IgD-negative memory B cell (primary cell): Measurements from ENCODE around the gene DCLK2. TPM values are rescaled to one million over a fixed set of nuclear protein-coding genes. Genes with fewer than 3 reads are reported as not detected.
A peak's percentile ranks its signal among the peaks of the same experiment; 100 is the strongest.
"Not testable (repeated sequence)": the region's sequence is repeated elsewhere in the genome, so short reads cannot be mapped to it uniquely, and the experiment has no call there.

ENCODE experiments used
- H3K27ac Mint-ChIP-seq, 3 donors: one replicate each; pipeline ENCODE4 v1.8.0; 2020 to 2022; ENCODE audit warnings: mild to moderate bottlenecking in 3 of 3, mixed read lengths in 3 of 3, moderate library complexity in 1 of 3
- H3K27me3 Mint-ChIP-seq: one replicate; pipeline ENCODE4 v1.8.0; 2021; ENCODE audit warnings: mixed read lengths
- H3K36me3 Mint-ChIP-seq: one replicate; pipeline ENCODE4 v1.8.0; 2020; ENCODE audit warnings: mild to moderate bottlenecking, mixed read lengths
- H3K4me1 Mint-ChIP-seq, 3 donors: one replicate each; pipeline ENCODE4 v1.8.0; 2020 to 2022; ENCODE audit warnings: mixed read lengths in 3 of 3, mild to moderate bottlenecking in 1 of 3
- H3K4me3 Mint-ChIP-seq, 4 donors: one replicate each; pipeline ENCODE4 v1.8.0; 2020 to 2022; ENCODE audit warnings: mild to moderate bottlenecking in 4 of 4, mixed read lengths in 4 of 4, moderate library complexity in 3 of 4
- H3K9me3 Mint-ChIP-seq, 3 donors: one replicate each; pipeline ENCODE4 v1.8.0; 2020 to 2021; ENCODE audit warnings: mixed read lengths in 3 of 3, mild to moderate bottlenecking in 1 of 3
- polyA plus RNA-seq: library from polyadenylated mRNA; unstranded; fragments of 300-500 nt; fragmentation: Illumina TruSeq; gene quantifications from one replicate; pipeline ENCODE4 v1.2.3, GENCODE V29; 2021

The DCLK2 gene
- polyA plus RNA-seq, 1 donor from 2014 or later, result 2.3 TPM

GRCh38 chr4:150164956-150165629, 86.8 kb downstream of the DCLK2 start:
- Mint-ChIP-seq H3K9me3 (peaks cover 0 to 3% (median 0%) of the 10 kb centered on the region in 3 donors), H3K4me1 (no peaks in the 10 kb centered on the region), H3K27me3 (no peaks in the 10 kb centered on the region)

DNA sequence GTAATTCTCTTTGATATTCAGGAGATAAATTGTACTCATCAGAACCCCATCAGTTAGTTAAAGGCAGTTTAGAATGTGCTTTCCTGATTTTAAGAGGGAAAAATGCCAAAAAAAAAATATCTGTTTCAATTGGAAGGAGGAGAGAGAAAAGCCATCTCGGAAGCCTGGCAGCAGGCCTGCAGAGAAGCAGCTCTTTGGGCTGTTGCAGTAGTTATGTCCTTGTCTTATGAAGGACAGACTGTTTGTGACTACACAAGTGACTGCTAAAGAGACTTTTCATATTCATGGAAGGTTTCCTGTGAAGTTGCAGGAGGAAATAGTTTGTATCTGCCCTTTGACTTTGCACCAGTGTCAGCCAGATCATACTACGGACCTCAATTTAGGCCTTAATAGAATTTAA, 88.8 kb downstream of the DCLK2 start:
- no peak overlapping the region for H3K4me3 Mint-ChIP-seq
- no peak overlapping the region for H3K27ac Mint-ChIP-seq
- no peaks in the 10 kb centered on the region for H3K4me1 Mint-ChIP-seq
- H3K27me3 Mint-ChIP-seq, result no peaks in the 10 kb centered on the region
- H3K36me3 Mint-ChIP-seq, result peaks cover 4% of the 10 kb centered on the region
- peaks cover 0 to 3% (median 0%) of the 10 kb centered on the region in 3 donors for H3K9me3 Mint-ChIP-seq

More at GRCh38 chr4:150164956-150165629, 86.8 kb downstream of the DCLK2 start:
- Mint-ChIP-seq H3K4me3 (no peak overlapping the region), H3K36me3 (peaks cover 4% of the 10 kb centered on the region), H3K27ac (no peak overlapping the region)

DNA sequence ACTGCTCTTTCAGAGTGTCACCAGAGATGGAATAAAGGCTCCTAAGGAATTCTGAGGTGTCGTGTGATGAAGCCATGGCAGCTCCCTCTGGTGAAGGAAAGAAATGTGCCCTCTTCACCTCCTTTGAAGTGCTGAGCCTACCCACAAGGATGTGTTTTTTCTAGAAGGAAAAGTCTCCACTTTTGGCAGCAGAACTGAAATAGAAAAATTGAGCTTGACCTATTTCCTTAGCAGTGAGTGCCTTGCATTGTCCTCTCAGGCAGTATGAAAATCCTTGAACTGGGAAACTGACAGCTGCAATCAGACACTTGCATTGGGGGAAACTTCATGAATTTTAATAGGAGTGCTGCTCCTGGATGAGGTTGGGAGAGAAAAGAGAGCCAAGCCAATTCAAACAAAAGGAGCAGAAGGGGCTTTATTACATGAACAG, 95.2 kb downstream of the DCLK2 start:
- Mint-ChIP-seq H3K27ac (no peak overlapping the region), H3K4me1 (peaks cover 0 to 8% (median 2%) of the 10 kb centered on the region in 3 donors), H3K9me3 (no peaks in the 10 kb centered on the region), H3K27me3 (no peaks in the 10 kb centered on the region), H3K36me3 (no peaks in the 10 kb centered on the region), H3K4me3 (no peak overlapping the region)

DNA sequence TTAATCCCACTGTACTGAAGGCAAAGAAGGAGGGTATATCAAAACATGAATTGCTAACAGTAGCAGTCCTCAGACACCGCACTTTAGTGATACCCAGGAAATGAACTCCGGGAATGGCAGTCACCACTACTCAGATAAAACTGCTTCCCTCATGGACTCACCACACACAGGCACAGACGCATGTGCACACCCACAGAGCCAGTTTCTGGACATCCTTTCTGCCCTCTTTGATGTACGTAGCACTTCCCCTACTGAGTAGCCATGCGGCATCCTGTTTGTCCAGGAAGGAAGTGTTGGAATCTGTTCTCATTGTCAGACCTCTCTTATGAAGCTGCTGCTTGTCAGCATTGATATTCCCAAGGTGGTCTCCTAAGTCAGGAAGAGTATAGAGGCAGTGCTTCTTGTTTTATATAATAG, 95.7 kb downstream of the DCLK2 start:
- Mint-ChIP-seq H3K4me3 (no peak overlapping the region), H3K27me3 (no peaks in the 10 kb centered on the region), H3K4me1 (peaks cover 0 to 8% (median 3%) of the 10 kb centered on the region in 3 donors), H3K9me3 (no peaks in the 10 kb centered on the region), H3K27ac (peak overlapping the region in 2 of 3 donors; percentile 12 to 48), H3K36me3 (no peaks in the 10 kb centered on the region)

GRCh38 chr4:150176547-150176946, 98.3 kb downstream of the DCLK2 start:
- no peaks in the 10 kb centered on the region for H3K9me3 Mint-ChIP-seq
- no peak overlapping the region for H3K4me3 Mint-ChIP-seq
- no peaks in the 10 kb centered on the region for H3K27me3 Mint-ChIP-seq
- no peaks in the 10 kb centered on the region for H3K36me3 Mint-ChIP-seq
- H3K27ac Mint-ChIP-seq, result no peak overlapping the region
- H3K4me1 Mint-ChIP-seq, result peaks cover 0 to 8% (median 5%) of the 10 kb centered on the region in 3 donors

- Mint-ChIP-seq H3K36me3 (no peaks in the 10 kb centered on the region), H3K4me3 (no peak overlapping the region), H3K27ac (no peak overlapping the region), H3K27me3 (peaks cover 2% of the 10 kb centered on the region), H3K4me1 (peaks cover 0 to 8% (median 5%) of the 10 kb centered on the region in 3 donors), H3K9me3 (no peaks in the 10 kb centered on the region)
Observed at GRCh38 chr4:150178161-150178560, 99.9 kb downstream of the DCLK2 start.

- Mint-ChIP-seq H3K4me3 (no peak overlapping the region), H3K9me3 (no peaks in the 10 kb centered on the region), H3K27ac (no peak overlapping the region), H3K36me3 (no peaks in the 10 kb centered on the region), H3K27me3 (peaks cover 2% of the 10 kb centered on the region), H3K4me1 (peaks cover 0 to 3% (median 0%) of the 10 kb centered on the region in 3 donors)
Observed at GRCh38 chr4:150181536-150181935, 103.3 kb downstream of the DCLK2 start.

- H3K36me3 Mint-ChIP-seq, result no peaks in the 10 kb centered on the region
- H3K4me3 Mint-ChIP-seq, result no peak overlapping the region
- H3K27ac Mint-ChIP-seq, result no peak overlapping the region
Observed at GRCh38 chr4:150182794-150183193, 104.5 kb downstream of the DCLK2 start.

DNA sequence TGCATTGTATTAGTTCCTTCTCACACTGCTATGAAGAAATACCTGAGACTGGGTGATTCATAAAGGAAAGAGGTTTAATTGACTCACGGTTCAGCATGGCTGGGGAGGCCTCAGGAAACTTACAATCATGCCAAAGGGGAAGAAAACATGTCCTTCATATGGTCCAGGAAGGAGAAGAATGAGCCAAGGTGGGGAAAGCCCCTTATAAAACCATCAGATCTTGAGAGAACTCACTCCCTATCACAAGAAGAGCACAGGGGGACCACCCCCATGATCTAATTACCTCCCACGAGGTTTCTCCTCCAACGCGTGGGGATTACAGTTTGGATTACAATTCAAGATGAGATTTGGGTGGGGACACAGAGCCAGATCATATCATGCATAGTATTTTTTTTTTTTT, 106.8 kb downstream of the DCLK2 start:
- not testable (repeated sequence) for H3K4me1 Mint-ChIP-seq, H3K27ac Mint-ChIP-seq

More at GRCh38 chr4:150182794-150183193, 104.5 kb downstream of the DCLK2 start:
- Mint-ChIP-seq H3K27me3 (peaks cover 2% of the 10 kb centered on the region), H3K9me3 (no peaks in the 10 kb centered on the region), H3K4me1 (peaks cover 0 to 3% (median 0%) of the 10 kb centered on the region in 3 donors)

GRCh38 chr4:150192986-150193385, 114.7 kb downstream of the DCLK2 start:
- Mint-ChIP-seq H3K9me3 (no peaks in the 10 kb centered on the region), H3K4me1 (no peaks in the 10 kb centered on the region), H3K36me3 (no peaks in the 10 kb centered on the region), H3K27ac (no peak overlapping the region), H3K4me3 (no peak overlapping the region), H3K27me3 (no peaks in the 10 kb centered on the region)

More for the DNA sequence above, 106.8 kb downstream of the DCLK2 start:
- not testable (repeated sequence) for H3K4me3 Mint-ChIP-seq, H3K9me3 Mint-ChIP-seq, H3K36me3 Mint-ChIP-seq, H3K27me3 Mint-ChIP-seq

- not testable (repeated sequence) for H3K4me3 Mint-ChIP-seq, H3K4me1 Mint-ChIP-seq, H3K9me3 Mint-ChIP-seq, H3K27ac Mint-ChIP-seq, H3K36me3 Mint-ChIP-seq, H3K27me3 Mint-ChIP-seq
Observed at GRCh38 chr4:150197256-150197655, 119.0 kb downstream of the DCLK2 start.

- H3K4me1 Mint-ChIP-seq, result no peaks in the 10 kb centered on the region
Observed at GRCh38 chr4:150199056-150199455, 120.8 kb downstream of the DCLK2 start.

DNA sequence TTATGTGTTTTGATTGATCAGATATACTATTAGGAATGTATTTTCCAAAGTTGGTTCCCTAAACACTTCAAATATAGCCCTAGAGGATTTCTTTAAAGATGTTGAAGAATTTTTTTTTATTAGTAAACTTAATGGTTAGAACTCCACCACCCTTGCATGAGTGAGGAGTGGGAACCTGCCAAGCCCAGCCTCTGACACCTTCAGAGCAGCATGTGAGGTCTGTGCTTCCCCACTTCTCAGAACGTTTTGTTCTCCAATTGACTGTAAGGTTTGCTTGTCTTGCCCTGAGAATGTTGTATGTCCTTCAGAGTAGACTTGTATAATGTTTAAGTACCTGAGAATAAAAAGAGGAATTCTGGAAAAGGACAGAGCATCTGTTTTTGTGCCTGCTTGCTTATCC, 126.8 kb downstream of the DCLK2 start:
- H3K27me3 Mint-ChIP-seq, result no peaks in the 10 kb centered on the region
- no peaks in the 10 kb centered on the region for H3K36me3 Mint-ChIP-seq
- peaks cover 0 to 1% (median 0%) of the 10 kb centered on the region in 3 donors for H3K4me1 Mint-ChIP-seq
- no peaks in the 10 kb centered on the region for H3K9me3 Mint-ChIP-seq
- H3K4me3 Mint-ChIP-seq, result no peak overlapping the region
- H3K27ac Mint-ChIP-seq, result no peak overlapping the region

More at GRCh38 chr4:150199056-150199455, 120.8 kb downstream of the DCLK2 start:
- Mint-ChIP-seq H3K27ac (no peak overlapping the region), H3K36me3 (no peaks in the 10 kb centered on the region), H3K27me3 (no peaks in the 10 kb centered on the region), H3K4me3 (no peak overlapping the region), H3K9me3 (no peaks in the 10 kb centered on the region)

DNA sequence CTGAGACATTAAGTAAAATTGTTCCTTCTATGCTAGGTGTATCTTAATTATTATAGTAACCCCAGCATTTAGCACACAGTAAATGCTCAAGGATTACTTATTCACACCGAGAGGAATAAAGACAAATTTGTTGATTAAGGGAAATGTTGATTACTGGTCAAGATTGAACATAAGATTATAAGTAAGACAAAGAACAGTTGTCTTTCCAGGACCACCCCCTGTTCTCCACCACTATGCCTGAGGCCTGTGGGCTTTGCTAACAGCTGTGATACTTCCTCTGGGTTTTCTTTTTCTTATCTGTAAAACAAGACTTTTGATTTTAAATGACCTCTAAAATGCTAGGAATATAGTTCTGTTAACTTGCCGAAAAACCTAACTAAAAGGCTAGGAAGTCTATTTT, 128.0 kb downstream of the DCLK2 start:
- no peaks in the 10 kb centered on the region for H3K36me3 Mint-ChIP-seq
- H3K27me3 Mint-ChIP-seq, result no peaks in the 10 kb centered on the region
- no peak overlapping the region for H3K27ac Mint-ChIP-seq
- H3K4me3 Mint-ChIP-seq, result no peak overlapping the region
- peaks cover 0 to 1% (median 0%) of the 10 kb centered on the region in 3 donors for H3K4me1 Mint-ChIP-seq
- no peaks in the 10 kb centered on the region for H3K9me3 Mint-ChIP-seq

DNA sequence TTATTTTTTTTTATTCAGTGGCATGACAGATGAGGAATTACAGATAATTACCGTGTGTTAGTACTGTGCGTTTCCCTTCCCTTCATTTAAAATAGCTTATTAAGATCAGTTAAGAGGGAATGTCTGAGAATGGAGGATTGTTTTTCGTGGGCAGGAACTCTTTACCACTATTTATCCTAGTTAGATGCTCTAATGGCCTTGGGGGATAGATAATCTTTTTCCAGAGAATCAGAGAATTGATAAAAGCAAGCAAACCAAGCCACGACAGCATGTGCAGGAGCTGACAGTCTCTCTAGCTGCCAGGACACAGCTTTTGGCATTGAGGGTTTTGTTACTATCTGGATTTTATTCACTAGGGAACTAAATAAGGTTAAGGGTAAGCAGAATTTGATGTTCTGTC, 128.7 kb downstream of the DCLK2 start:
- Mint-ChIP-seq H3K9me3 (no peaks in the 10 kb centered on the region), H3K27ac (no peak overlapping the region), H3K27me3 (no peaks in the 10 kb centered on the region), H3K4me1 (peaks cover 0 to 1% (median 0%) of the 10 kb centered on the region in 3 donors), H3K4me3 (no peak overlapping the region), H3K36me3 (no peaks in the 10 kb centered on the region)

DNA sequence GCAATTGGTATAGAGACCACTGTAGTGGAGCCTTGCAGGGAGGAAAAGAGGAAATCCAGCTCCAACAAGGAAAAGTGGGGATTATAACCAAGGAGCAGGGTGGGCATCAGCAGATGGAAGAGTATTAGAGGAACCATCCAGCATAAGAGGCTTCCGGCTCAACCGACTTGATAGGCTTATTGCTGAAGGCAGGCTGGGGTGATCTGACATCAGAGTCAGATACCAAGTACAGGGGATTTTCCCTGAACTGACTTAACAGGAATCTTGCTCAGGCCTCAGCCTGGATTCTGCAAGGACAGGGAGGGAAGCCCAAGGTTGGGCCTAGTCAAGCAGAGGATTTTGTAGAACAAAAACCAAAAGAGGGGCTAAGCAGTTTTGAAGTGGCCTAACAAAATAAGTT, 129.6 kb downstream of the DCLK2 start:
- no peaks in the 10 kb centered on the region for H3K9me3 Mint-ChIP-seq
- no peak overlapping the region for H3K4me3 Mint-ChIP-seq
- H3K36me3 Mint-ChIP-seq, result no peaks in the 10 kb centered on the region
- H3K4me1 Mint-ChIP-seq, result peaks cover 0 to 1% (median 0%) of the 10 kb centered on the region in 3 donors
- H3K27ac Mint-ChIP-seq, result no peak overlapping the region
- H3K27me3 Mint-ChIP-seq, result no peaks in the 10 kb centered on the region
